GM23248 (cell line): ENCODE data around the gene NUDT14.

Experiments used
- EZH2 ChIP-seq: fragments of 200-600 bp; sonication (generic); IDR thresholded peaks from 2 replicates; pipeline ENCODE4 v1.6.1; 2018; ENCODE audit warnings: antibody characterized with exemption, mild to moderate bottlenecking; ENCODE audit not compliant: insufficient read depth, poor library complexity, severe bottlenecking
- EZH2phosphoT487 ChIP-seq: fragments of 200-600 bp; sonication (generic); IDR thresholded peaks from 2 replicates; pipeline ENCODE4 v1.6.1; 2018; ENCODE audit warnings: antibody characterized with exemption, moderate library complexity, mild to moderate bottlenecking, low read depth; ENCODE audit not compliant: insufficient read depth

- TF ChIP-seq EZH2 = no peak
- TF ChIP-seq EZH2phosphoT487 = no peak
These were observed 24.6 kb upstream of the NUDT14 start for GRCh38 chr14:105205673-105206208.
